Measurements from ENCODE around the gene SDR42E1.
"Not testable (repeated sequence)": the region's sequence is repeated elsewhere in the genome, so short reads cannot be mapped to it uniquely, and the experiment has no call there.

SDR42E1 gene

DNA sequence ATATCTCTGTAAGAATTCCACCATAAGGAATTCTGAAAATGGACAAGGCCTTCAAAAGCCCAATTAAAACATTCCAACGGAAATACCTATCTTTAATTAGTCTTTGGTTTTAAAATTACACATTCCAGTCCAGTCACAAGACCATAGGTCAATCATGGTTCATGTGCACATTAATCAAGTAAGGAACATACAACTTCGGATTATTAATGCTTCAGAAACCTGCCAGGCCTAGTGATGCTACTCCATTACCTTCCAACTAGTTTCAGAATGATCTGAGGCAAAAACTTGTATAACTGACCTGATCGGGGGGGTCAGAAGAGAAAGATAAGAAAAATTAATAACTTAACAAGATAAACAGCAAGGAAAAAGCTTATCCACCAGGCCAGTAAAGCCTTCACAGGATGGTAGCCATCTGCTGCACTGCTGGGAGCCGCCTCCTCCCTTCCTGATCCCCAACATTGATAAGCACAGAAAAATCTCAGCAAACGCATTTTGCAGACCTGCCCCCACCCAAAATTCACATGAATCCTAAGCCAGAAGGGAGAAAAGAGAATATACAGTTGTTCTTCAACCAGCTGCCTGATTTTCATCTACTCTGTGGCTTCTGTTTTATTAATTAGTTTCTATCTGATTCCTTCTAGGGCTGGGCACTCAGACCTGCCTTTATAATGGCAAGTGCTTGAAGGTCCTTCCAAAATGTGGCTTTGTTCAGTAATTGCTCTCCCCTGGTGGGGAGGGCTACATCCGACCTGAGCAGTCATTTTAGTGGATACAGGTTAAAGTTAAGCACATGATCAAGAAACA lies 6.0 kb downstream of the SDR42E1 start:
- DNase-seq (ENCODE audit: low read depth in 2 of 2), result no peak

DNA sequence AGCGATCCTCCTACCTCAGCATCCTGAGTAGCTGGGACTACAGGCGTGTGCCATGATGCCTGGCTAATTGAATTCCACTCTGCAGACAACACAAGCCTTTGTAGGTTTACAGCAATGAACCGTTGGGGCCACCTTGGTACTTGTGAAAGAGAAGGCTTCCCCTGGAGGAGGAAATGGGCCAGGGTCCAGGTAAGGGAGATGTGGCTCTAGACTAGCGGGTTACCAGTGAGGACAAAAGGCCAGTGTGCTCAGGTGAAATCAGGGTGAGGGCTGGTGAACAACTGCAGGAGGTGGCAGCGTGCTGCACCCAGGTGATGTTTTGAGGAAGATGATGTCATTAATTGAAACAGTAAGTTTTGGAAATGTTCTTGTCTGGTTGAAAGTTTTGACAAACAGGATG lies 6.7 kb downstream of the SDR42E1 start:
- no peak for DNase-seq (ENCODE audit: low read depth in 2 of 2)

DNA sequence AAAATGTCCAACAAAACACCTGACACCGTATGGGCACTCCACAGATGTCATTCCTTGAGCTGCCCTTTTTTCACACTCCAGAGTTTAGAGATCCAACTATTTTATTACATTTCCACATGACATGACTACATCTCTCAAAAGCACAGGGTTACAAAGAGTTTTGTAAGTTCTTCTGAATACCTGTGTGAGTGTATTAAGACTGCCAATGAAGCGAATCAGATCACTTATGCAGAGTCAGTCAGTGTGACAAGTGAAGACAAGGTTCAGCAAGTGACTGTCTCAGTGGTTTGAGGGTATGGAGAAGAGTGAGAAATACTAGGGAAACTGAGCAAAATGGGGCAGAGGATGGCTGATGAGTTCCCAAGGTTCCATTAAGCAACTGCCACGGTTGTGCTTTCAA lies 8.4 kb downstream of the SDR42E1 start:
- no peak for DNase-seq (ENCODE audit: low read depth in 2 of 2)

DNA sequence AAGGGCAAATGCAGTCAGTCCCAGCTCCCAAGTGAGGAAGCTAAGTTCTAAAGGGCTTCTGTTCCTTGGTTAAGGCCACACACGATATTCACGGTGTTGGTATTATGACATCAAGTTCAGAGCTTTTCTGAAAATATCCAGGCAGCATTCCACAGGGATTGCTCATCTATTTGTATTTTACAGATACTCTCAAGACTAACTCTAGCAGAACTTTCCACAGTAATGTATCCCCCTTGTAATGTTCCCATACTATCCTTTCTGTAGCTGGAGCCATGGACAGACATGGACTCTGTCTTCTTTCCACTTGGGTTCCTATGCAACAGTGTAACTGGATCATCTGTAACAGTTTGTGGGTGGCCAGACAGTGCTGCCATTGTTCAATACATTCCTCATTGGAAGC lies 13.5 kb downstream of the SDR42E1 start:
- peak; percentile 84 for DNase-seq (ENCODE audit: low read depth in 2 of 2)

DNA sequence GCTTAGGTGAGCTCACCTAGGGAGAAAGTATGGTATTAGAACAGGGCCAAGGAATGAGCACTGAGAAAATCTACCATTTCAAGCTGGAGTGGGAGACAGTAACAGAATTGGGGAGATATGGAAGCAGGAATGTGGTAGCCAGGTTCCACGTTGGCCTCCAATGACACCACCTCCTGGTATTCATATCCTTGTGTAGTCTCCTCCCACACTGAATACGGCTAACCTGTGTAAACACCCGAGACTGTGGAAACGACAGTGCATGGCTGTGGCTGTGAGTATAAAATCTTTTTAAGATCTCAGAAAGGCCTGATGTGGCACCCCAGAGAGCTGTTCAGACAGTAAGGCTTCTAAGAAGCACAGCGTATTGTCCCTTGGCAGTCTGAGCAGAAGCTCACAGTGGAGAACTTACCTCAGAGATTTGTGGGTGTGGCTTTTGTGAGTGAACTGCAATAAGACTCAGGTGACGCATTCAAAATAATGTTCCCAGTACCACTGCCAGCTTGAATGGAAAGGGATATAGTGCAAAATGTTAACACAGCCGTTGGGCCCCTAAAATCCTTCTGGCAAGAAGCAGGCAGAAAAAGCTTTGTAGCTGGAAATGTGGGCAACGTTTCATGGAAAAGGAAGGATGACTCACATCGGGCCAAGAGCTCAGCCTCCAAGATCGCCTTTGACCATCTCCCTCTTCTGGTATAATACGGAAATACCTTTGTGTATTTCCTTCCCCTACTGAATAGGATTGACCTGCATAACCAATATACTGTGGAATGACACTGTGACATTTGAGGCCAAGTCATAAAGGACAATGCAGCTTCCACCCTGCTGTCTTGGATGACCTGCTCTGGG lies 14.4 kb downstream of the SDR42E1 start:
- DNase-seq (ENCODE audit: low read depth in 2 of 2), result peak; percentile 30 to 39

DNA sequence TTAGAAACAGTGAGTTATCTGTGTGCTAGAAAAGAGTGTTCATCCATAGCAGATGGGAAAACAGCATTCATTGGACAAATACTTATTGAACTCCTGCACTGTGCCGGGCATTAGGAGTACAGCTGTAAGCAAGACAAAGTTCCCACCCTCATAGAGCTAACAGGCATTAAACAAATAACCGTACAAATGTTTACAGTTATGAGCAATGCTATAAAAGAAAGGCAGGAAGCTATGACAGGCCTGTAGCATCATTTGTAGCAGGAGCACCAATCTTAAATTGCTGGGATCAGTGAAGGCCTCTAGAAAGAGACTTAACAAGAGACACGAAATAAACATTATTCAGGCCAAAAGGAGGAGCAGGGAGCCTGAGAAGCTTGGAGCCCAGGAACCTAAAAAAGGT lies 15.6 kb downstream of the SDR42E1 start:
- DNase-seq (ENCODE audit: low read depth in 2 of 2), result no peak

DNA sequence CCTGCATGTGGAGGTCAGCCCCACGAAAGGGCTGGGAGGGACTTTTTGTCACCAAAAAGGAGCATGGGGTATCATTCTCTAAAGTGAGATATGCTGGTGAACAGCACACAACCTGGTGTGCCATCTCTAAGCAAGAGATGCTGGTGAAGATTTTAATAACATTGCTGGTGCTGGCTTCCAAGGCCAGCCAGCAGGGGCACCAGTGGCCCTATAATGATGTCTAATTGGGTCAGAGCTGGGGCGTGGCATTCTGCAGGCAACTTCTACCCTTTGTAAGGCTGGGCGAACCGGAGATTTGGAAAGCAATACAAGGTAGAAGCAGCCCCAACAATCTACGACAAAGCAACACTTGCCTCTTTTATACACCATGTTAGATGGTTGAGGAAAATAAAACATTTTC lies 16.8 kb downstream of the SDR42E1 start:
- DNase-seq (ENCODE audit: low read depth in 2 of 2), result no peak

DNA sequence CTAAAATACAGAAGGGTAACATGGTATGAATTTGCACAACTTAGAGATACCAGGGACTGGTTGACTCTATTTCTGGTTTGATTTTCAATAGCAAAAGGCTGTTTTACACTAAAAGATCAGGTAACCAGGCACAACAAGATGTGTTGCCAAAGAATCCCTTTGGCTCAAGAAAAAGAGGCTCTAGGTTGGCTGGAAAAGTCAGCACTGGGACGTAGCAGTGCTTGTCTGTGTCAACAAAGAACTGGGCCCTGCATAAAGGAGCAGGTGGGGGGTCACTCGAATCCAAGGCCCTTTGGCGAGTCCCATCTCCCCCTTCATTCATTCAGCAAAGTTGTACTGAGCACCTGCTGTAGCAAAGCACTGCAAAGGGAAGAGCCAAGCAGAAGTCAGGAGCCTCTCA lies 18.4 kb downstream of the SDR42E1 start:
- no peak for DNase-seq (ENCODE audit: low read depth in 2 of 2)

DNA sequence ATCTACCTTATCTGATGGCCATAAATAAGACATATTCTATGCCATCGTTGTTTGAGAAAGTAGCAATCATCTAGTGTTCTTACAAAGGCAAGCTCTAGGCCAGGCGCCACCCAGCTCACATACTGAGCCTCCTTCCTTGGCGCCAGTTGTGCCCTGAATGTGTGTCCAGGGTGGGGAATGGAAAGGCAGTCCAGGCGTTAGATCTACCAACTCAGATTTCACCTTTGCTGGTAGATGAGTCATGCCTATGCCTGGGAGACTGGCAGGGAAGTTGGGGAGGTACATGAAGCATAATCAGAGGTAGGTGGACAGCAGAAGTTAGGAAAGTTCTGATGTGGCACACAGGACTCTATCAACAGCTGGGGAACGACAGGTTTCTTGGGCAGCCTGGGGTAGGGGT lies 23.6 kb downstream of the SDR42E1 start:
- DNase-seq (ENCODE audit: low read depth in 2 of 2), result no peak

DNA sequence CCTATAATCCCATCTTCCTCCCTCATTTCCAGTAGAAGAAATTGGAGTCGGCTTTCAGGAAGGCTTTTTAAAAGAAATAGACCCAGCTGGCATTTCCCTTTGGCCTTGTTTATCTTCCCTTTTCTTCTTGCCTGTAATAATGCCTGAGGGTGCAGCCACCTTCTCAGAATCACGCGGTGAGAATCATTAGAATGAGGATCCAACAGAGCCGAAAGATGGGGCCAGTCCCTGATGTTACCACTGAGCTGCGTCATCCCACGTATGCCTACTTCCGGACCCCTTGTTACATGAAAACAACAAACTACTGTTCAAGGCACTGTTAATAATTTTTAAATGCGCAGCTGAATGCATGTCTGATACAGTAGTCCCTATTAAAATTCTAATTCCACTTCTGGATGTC lies 24.1 kb downstream of the SDR42E1 start:
- no peak for DNase-seq (ENCODE audit: low read depth in 2 of 2)

DNA sequence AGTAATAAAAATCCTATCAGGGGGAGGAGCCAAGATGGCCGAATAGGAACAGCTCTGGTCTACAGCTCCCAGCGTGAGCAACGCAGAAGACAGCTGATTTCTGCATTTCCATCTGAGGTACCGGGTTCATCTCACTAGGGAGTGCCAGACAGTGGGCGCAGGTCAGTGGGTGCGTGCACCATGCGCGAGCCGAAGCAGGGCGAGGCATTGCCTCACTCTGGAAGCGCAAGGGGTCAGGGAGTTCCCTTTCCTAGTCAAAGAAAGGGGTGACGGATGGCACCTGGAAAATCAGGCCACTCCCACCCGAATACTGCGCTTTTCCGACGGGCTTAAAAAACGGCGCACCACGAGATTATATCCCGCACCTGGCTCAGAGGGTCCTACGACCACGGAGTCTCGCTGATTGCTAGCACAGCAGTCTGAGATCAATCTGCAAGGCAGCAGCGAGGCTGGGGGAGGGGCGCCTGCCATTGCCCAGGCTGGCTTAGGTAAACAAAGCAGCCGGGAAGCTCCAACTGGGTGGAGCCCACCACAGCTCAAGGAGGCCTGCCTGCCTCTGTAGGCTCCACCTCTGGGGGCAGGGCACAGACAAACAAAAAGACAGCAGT lies 33.8 kb downstream of the SDR42E1 start:
- not testable (repeated sequence) for DNase-seq (ENCODE audit: low read depth in 2 of 2)

DNA sequence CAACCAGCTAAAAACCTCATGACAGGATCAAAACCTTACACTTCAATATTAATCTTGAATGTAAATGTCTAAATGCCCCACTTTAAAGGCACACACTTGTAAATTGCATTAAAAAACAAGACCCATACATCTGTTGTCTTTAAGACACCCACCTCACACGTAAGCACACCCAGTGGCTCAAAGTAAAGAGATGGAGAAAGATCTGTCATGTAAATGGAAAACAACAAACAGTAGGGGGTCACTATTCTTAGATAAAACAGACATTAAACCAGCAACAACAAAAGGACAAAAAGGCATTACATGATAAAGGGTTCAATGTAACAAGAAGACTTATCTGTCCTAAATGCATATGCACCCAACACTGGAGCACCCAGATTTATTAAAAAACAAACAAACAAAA lies 35.6 kb downstream of the SDR42E1 start:
- no peak for DNase-seq (ENCODE audit: low read depth in 2 of 2)

DNA sequence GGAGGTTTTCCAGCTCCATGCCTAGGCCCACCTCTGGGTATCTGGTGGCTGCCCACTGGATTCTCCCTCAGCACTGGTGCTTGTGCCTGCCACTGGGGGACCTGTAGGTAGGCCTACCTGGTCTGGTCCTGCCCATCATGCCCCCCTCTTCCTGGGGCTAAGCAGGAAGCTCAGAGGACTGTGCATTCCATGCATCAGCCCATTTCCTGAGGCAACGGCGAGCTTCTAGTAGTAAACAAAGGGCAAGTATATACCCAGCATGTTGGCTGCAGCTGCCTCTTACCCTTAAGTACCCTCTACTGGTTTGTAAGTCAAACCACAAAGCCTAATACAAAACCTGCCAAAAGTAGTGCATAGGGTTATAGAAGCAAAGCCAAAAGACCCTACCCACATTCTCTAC lies 37.5 kb downstream of the SDR42E1 start:
- no peak for DNase-seq (ENCODE audit: low read depth in 2 of 2)

DNA sequence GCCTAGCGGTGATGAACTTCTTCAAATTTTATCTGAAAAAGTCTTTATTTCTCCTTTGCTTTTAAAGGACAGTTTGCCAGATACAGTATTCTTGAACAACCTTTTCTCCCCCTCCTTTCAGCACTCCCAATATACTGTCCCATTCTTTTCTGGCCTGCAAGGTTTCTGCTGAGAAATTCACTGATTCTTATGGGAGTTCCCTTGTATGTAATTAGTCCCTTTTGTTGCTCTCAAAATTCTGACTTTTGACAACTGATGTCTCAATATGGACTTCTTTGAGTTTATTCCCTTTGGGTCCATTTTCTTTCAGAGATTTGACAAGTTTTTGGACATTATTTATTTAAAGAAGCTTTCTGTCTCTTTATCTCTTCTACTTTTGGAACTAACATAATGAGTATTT lies 39.4 kb downstream of the SDR42E1 start:
- no peak for DNase-seq (ENCODE audit: low read depth in 2 of 2)

DNA sequence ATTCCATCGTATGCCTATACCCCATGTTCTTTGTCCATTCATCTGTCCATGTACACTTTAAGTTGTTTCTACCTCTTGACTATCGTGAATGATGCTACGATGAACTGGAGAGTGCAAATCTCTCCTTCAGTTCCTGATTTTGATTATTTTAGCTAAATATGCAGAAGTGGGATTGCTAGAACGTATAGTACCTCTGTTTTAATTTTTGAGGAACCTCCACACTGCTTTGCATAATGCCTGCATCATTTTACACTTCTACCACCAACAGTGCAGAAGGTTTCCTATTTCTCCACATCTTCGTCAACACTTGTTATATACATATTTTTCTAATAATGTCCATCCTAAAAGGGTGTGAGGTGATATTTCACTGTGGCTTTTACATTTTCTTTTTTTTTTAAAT lies 43.9 kb downstream of the SDR42E1 start:
- DNase-seq (ENCODE audit: low read depth in 2 of 2), result no peak

DNA sequence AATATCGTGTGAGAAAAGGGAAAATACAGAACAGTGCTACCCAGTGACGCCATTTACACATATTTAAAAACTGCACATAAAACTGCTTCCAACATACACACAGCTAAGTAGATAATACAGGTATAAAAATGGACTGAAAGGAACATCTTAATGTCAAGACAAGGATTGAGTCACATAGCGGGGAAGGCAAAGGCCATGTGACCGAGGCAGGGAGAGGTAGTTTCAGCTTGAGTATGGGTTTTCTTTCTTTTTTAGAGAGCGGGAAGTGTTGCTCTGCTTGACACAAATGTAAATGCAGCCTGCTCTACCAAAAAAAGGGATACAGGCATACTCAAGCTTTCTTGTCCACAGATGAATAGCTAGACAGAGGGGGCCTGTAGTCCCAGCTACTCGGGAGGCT lies 46.5 kb downstream of the SDR42E1 start:
- no peak for DNase-seq (ENCODE audit: low read depth in 2 of 2)

DNA sequence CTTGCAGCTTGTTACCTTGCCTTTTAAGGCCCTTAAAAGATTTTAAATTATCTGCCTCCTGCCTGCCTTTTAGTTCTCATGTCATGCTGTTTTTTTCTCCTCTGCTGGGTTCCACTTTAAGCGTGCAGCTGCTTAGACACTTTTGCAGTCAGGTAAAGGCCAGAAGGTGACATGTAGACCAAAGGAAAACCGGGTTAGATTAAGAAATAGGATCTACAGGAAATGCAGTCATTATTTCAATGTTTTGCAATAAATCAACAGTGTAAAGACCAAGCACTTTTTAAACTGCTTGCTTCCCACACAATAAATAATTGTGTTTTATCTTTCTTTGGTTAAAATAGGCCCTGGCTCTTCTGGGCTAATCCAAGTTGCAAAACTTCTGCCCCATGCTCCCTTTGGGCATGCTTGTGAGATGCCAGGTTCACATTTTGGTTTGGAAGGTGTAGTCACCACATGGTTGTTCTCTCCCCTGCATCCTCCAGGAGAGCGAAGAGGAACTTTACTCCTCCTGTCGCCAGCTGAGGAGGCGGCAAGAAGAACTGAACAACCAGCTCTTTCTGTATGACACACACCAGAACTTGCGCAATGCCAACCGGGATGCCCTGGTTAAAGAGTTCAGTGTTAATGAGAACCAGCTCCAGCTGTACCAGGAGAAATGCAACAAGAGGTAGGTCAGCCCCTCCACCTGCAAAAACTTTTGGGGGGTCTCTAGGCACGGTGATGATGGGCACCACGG lies 54.9 kb downstream of the SDR42E1 start:
- no peak for DNase-seq (ENCODE audit: low read depth in 2 of 2)

DNA sequence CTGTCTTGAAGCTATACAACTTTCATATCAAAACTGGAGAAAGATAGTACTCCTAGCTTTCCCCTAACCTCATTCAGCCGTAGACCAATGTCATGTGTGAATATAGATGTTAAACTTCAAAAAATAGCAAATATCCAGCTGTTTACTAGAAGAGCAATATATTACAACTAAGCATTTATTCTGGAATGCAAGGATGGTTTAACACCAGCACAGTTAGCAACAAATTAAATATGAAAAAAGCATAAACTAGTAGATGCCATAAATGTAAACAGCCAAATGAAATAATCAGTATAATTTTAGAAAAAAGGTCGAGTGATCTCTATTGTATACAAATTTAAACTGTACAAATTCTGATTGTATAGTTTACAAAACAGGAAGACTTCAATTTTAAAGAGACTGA lies 59.7 kb downstream of the SDR42E1 start:
- DNase-seq (ENCODE audit: low read depth in 2 of 2), result no peak

DNA sequence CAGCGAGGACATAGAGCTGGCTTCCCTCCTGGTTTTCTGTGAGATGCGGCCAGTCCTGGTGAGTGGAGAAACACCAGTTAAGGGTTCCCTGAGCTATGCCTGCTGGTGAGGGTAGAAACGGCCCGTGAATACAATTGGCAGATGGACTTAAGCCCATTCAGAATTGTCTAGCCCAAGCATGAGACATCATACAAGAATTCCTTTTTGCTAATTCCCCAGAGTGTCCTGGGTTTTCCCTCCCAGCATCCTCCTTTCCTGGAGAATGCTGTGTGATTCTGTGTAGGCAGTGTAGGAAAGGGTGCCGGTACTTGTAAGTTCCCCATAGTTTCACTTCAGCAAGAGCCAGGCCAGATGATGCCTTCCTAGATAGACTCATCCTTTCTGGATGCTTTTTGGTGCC lies 65.1 kb downstream of the SDR42E1 start:
- DNase-seq (ENCODE audit: low read depth in 2 of 2), result peak; percentile 32 to 44

DNA sequence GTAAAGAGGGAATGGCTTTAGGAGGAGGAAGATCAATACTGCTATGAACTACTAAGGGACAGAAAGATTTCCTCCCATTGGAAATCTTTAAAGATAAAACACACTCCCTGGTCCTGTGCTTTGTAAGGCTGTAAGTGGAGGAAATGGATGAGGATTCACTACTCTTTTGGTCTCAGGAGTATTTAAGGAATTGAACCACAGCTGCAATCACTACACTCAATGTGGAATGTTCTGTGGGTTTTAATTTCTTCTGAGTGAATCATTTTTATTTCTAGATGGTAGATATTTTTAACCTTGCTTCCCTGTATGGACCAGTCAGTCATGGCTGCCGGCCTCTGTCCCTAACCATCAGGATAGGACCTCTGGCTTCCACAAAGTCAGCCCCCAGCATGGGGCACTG lies 65.6 kb downstream of the SDR42E1 start:
- DNase-seq (ENCODE audit: low read depth in 2 of 2), result peak; percentile 57 to 68

DNA sequence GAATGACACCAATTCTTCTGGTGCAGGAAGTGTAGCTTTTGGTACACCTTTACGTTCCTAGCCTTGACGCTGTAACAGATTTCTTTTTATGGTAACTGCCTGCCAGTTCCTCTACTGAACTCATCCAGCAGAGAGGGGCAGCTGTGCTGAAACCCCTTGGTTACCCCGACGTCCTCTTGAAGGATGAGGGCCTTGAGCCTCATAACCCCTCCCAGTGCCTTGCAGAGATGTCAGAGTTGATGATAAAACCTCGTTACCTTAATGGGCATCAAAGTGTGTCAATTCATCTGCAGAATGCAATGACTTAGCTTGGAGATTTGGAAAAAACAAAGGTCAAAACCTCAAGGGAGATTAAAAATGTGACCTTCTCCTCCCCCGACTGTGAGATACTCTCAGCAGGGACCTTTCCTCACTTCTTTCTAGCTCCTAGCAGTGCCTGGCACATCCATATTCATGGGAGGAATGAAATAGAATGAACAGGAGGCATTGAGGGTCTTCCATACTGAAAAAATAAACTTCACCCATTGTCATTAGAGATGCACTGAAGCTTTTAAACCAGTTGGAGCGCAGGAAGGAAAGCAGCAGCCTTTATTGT lies 69.2 kb downstream of the SDR42E1 start:
- DNase-seq (ENCODE audit: low read depth in 2 of 2), result no peak
